Subcutaneous abdominal adipose tissue (tissue), 5 donors: ENCODE measurements around the gene ELMOD1.

Experiments
- H3K27ac ChIP-seq: one replicate; pipeline ENCODE4 v1.7.0; 2013; ENCODE audit warnings: low read depth, mild to moderate bottlenecking, inconsistent platforms, low read length, moderate library complexity
- H3K27me3 ChIP-seq, 5 donors: one replicate each; pipeline ENCODE4 v1.7.0; 2013; ENCODE audit warnings: low read length in 5 of 5, inconsistent platforms in 1 of 5; ENCODE audit not compliant: control insufficient read depth in 5 of 5, insufficient read depth in 4 of 5
- H3K36me3 ChIP-seq, 5 donors: one replicate each; pipeline ENCODE4 v1.7.0; 2013; ENCODE audit warnings: low read length in 5 of 5; ENCODE audit not compliant: control insufficient read depth in 5 of 5, insufficient read depth in 5 of 5
- H3K4me1 ChIP-seq, 5 donors: one replicate each; pipeline ENCODE4 v1.7.0; 2013; ENCODE audit warnings: low read length in 5 of 5, mild to moderate bottlenecking in 3 of 5, moderate library complexity in 1 of 5; ENCODE audit not compliant: control insufficient read depth in 5 of 5, insufficient read depth in 5 of 5
- H3K4me3 ChIP-seq, 5 donors: one replicate each; pipeline ENCODE4 v1.7.0; 2013; ENCODE audit warnings: low read length in 5 of 5, low read depth in 1 of 5
- H3K9ac ChIP-seq, 5 donors: one replicate each; pipeline ENCODE4 v1.7.0; 2013; ENCODE audit warnings: low read length in 5 of 5, mild to moderate bottlenecking in 4 of 5, moderate library complexity in 3 of 5
- H3K9me3 ChIP-seq, 5 donors: one replicate each; pipeline ENCODE4 v1.7.0; 2013; ENCODE audit warnings: low read length in 5 of 5; ENCODE audit not compliant: control insufficient read depth in 5 of 5
- donor health status: healthy.
- donor health status: healthy.
- donor health status: healthy.
- donor health status: healthy.
- donor health status: healthy.

The ELMOD1 gene

DNA sequence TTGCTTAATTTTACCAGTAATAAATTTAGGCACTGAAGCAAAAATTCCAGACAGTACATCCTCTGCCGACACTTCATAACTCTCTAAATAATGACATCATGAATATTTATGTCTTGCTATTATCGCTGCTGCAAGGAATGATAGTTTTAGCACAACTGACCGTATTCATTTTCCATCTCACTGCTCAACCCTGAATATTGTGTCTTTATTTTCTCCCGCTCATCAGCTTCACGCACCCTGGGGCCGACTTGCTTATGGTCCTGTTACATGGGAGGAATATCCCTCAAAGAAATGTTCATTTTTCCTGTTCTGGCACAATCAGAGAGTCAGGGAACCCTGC lies 87.7 kb downstream of the ELMOD1 start:
- peaks cover 0 to 2% (median 0%) of the 10 kb centered on the region in 5 donors for H3K9me3 ChIP-seq
- no peaks in the 10 kb centered on the region for H3K27me3 ChIP-seq
- H3K36me3 ChIP-seq = no peaks in the 10 kb centered on the region
- H3K27ac ChIP-seq = no peak overlapping the region
- H3K9ac ChIP-seq = no peak overlapping the region
- H3K4me3 ChIP-seq = no peak overlapping the region
- no peaks in the 10 kb centered on the region for H3K4me1 ChIP-seq

DNA sequence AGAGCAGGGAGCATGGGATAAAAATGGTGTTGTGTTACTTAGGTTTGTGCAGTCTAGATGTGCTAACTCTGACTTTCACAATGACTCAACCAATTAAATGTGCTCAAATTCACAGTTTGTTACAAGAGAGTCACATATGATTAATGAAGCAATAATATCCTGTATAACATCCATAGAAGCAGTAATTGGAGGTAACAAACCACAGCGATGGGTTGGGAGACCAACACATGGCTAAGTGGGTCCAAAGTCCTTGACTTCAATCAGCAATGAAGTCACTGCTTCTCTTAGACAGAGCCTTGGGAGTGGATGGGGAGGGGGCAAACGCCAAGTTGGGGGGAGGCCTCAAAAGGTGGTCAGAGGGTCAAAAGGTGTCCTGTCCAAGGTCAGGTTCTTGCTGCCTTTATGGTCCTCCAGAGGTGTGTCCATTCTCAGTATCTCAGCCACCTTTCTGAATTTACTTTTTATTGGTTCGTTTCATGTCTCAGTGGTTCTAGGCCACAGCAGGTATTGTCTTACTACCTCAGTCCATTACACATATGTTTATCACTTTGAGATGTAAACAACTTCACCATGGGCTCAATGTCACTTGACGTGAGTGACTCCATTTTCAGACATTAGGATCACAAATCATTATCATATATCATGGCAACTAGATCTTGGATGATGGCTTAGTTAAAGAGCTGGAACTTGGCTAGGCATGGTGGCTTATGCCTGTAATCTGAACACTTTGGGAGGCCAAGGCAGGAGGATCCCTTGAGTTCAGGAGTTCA lies 88.5 kb downstream of the ELMOD1 start:
- Histone ChIP-seq H3K27me3 (no peaks in the 10 kb centered on the region), H3K9ac (no peak overlapping the region), H3K9me3 (peaks cover 0 to 2% (median 0%) of the 10 kb centered on the region in 5 donors), H3K4me1 (no peaks in the 10 kb centered on the region), H3K4me3 (no peak overlapping the region), H3K36me3 (no peaks in the 10 kb centered on the region), H3K27ac (no peak overlapping the region)

DNA sequence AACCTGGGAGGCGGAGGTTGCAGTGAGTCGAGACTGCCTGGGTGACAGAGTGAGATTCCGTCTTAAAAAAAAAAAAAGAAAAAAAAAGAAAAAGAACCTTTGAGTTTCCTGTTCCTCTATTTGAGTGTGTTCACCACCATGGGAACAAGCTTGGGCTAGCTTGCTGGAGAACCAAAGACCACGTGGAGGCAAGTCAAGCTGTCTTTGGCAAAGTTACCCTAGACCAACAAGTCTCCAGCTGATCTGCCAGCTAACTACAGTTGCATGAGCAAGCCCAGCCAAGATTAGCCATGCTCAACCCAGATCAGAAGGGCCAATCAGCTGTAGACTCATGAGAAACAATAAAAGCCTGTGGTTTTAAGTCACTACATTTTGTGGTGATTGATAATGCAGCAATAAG lies 91.2 kb downstream of the ELMOD1 start:
- Histone ChIP-seq H3K9ac (no peak overlapping the region), H3K4me1 (no peaks in the 10 kb centered on the region), H3K27me3 (no peaks in the 10 kb centered on the region), H3K4me3 (no peak overlapping the region), H3K9me3 (peaks cover 0 to 2% (median 0%) of the 10 kb centered on the region in 5 donors), H3K36me3 (no peaks in the 10 kb centered on the region), H3K27ac (no peak overlapping the region)

DNA sequence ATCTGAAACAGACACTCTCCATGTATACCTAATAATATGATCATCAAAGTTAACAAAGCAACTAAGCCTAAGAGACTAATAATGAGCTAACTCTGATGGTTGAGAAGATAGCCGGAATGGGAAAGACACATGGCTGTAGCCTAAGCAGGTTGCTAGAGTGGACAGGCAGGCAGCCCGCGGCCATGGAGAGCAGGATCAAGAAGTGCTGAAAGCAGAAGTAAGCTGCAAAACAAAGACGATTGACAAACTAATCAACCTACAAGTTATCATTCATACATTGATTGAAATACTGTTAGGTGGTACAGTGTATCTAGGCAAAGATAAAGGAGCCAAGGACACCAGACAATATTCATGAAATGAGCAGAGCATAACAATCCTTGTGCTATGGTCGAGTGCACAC lies 91.6 kb downstream of the ELMOD1 start:
- Histone ChIP-seq H3K27ac (no peak overlapping the region), H3K4me1 (no peaks in the 10 kb centered on the region), H3K4me3 (no peak overlapping the region), H3K36me3 (no peaks in the 10 kb centered on the region), H3K9ac (no peak overlapping the region), H3K27me3 (no peaks in the 10 kb centered on the region), H3K9me3 (peaks cover 0 to 2% (median 0%) of the 10 kb centered on the region in 5 donors)

DNA sequence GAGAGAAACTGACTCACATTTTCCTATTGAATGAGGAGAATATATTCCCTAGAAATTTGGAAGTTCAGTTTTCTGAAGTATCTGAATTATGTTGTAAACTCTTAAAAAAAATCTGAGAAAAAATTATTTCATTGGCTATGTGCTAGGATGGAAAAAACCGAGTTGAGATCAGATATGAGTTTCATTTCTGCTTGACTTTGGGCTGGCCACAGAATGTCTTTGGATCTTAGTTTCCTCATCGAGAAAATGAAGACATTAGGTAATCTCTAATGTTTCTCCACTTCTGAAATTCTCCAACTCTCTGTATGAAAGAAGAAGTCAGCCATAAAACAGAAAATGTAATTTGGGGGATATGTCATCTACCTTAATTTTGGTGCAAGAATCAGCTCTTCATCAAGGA lies 92.1 kb downstream of the ELMOD1 start:
- H3K9me3 ChIP-seq = peaks cover 0 to 2% (median 0%) of the 10 kb centered on the region in 5 donors
- no peak overlapping the region for H3K4me3 ChIP-seq
- H3K4me1 ChIP-seq = no peaks in the 10 kb centered on the region
- no peaks in the 10 kb centered on the region for H3K36me3 ChIP-seq
- H3K9ac ChIP-seq = no peak overlapping the region
- H3K27ac ChIP-seq = no peak overlapping the region
- H3K27me3 ChIP-seq = no peaks in the 10 kb centered on the region

DNA sequence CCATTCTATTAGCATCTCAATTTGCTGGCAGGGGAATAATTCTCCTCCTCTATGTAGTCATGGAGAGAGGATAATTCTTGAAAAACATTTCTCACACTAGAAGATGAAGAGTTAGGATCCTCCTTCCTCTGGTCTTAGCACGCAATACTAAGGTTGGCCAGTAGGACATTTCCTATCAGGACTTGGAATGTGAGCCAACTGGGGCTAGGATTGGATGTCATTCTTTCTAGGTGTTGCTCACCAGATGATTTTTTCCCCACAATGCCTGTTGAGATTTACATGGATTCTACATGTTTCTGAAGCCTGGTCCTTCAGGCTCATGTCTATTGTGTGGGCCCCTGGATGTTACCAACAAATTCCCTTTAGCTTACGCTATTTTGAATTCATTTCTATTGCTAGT lies 92.9 kb downstream of the ELMOD1 start:
- Histone ChIP-seq H3K9ac (no peak overlapping the region), H3K27me3 (no peaks in the 10 kb centered on the region), H3K9me3 (peaks cover 0 to 2% (median 0%) of the 10 kb centered on the region in 5 donors), H3K4me1 (peaks cover 0 to 3% (median 0%) of the 10 kb centered on the region in 5 donors), H3K4me3 (no peak overlapping the region), H3K36me3 (no peaks in the 10 kb centered on the region), H3K27ac (no peak overlapping the region)

DNA sequence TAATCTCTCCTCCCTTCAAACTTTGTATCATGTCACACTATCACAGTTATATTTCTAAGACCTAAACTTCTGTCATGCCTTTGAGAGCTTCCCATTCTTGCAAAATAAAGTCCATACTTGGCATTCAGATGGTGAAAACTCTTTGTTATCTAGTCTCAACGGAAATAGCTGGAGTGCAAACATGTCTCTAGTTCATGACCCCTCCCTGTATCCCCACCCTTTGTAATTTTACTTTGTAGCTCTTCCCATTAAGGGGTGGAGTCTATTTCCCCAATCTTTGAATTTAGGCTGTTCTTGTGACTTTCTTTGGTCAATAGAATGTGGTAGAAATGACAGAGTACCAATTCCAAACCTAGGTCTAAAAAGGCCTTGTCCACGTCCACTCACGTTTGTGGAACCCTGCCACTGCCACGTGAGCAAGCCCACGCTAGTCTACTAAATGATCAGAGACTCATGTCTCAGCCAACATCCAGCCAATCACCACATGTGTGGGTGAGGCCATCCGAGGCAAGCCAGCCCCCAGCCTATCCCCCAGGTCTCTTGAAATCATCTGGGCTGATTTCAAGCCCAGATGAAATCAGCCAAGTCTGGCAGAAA lies 97.5 kb downstream of the ELMOD1 start:
- Histone ChIP-seq H3K4me3 (no peak overlapping the region), H3K27me3 (peaks cover 0 to 6% (median 0%) of the 10 kb centered on the region in 5 donors), H3K9ac (no peak overlapping the region)

DNA sequence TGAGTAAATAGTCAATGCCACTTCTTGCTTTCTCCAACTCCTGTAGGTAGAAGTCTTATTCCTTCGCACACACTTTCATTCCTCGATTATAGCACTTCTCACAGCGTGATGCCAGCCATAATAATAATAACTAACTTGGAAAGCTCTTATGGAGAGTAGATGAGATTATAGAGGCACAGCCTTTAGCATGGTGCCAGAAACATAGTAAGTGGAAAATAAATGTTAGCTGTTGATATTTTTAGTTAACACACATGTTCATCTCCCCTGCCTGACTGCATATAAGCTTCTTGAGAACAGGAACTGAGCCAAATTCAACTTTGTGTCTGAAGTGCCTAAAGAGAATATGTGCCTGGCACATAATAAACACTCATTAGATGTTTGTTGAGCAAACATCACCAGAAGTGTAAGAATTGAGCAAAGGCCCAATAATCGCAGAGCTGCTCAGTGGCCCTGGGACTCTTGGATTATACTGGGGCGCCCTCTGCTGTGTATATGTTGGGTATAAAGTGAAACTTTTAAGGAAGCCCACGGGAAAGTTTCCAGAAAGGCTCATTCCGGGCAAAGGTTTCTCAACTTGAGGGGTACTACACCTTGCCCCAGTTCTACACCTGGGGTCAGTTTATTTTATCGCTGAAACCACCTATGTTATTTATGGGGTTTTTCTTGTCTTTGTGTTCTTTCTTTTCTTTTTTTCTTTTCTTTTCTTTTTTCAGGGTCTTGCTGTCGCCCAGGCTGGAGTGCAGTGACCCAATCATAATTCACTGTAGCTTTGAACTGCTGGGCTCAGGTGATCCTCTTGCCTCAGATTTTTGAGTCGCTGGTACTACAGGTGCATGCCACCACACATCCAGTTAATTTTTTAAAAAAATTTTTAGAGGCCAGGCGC lies 98.6 kb downstream of the ELMOD1 start:
- peaks cover 0 to 3% (median 0%) of the 10 kb centered on the region in 5 donors for H3K4me1 ChIP-seq
- H3K9ac ChIP-seq = no peak overlapping the region
- no peak overlapping the region for H3K27ac ChIP-seq
- no peak overlapping the region for H3K4me3 ChIP-seq
- H3K36me3 ChIP-seq = no peaks in the 10 kb centered on the region
- H3K9me3 ChIP-seq = no peaks in the 10 kb centered on the region
- peaks cover 0 to 6% (median 0%) of the 10 kb centered on the region in 5 donors for H3K27me3 ChIP-seq

More for the DNA sequence above, 97.5 kb downstream of the ELMOD1 start:
- no peak overlapping the region for H3K27ac ChIP-seq
- H3K9me3 ChIP-seq = no peaks in the 10 kb centered on the region
- no peaks in the 10 kb centered on the region for H3K36me3 ChIP-seq
- H3K4me1 ChIP-seq = peaks cover 0 to 3% (median 0%) of the 10 kb centered on the region in 5 donors

DNA sequence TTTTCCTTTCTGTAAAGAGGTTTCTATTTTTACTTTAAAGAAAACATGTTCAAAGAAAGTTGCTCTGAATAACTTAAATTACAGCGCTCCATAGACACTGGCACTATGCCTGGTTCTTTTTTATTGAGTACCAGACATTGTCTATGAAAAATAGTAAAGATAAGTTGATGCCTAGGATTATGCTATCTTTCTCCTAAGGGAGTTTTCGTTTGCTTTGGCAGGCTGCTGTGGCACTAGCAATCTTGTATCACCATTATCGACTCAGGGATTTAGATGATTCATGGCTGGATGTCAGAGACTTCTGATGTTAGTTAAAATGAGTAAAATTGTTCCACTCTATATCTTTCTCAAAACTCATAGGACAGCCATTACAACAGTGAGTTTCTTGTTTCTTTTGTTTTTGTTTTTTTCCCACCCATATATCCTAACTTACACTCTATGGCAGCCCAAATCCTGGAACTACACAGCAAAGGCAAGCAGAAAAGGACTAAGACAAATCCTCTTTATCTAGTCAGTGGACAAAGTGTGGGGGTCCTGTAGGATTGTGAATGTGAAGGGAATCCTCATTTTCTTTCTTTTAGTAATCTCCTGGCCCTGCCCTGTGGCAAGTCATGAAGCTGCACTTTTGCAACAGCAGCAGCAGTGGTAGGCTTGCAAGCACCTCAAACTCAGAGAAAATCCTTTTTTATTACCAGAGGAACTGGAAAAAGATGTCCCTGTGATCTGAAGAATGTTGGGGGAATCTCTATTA lies 100.2 kb downstream of the ELMOD1 start:
- no peaks in the 10 kb centered on the region for H3K36me3 ChIP-seq
- no peak overlapping the region for H3K4me3 ChIP-seq
- H3K9me3 ChIP-seq = no peaks in the 10 kb centered on the region
- H3K9ac ChIP-seq = no peak overlapping the region
- H3K27me3 ChIP-seq = peaks cover 0 to 6% (median 0%) of the 10 kb centered on the region in 5 donors
- H3K27ac ChIP-seq = no peak overlapping the region
- H3K4me1 ChIP-seq = peaks cover 0 to 3% (median 0%) of the 10 kb centered on the region in 5 donors
